HepG2 (cell line): ENCODE measurements around the gene FBXL7. TPM values are rescaled to one million over a fixed set of nuclear protein-coding genes. Genes with fewer than 3 reads are reported as not detected.

Source experiments
- ATAC-seq: fragments of 200-7000 bp; cut with Tn5 transposase; 3 replicates; pipeline ENCODE4 v1.9.1; 2020; ENCODE audit warnings: mild to moderate bottlenecking, moderate library complexity
- BruUV-seq: library from RNA; stranded (reverse); fragments of 400-500 nt; replicated peaks from 2 replicates; lab custom pipeline; 2021; lab: Mats Ljungman, UMichigan
- CTCF ChIA-PET: fragments of 300-600 bp; formaldehyde crosslinking; extraction: SDS; loops from one replicate; lab custom pipeline; 2021; ENCODE audit warnings: low total read pairs, inconsistent platforms, low intra/inter-chr PET ratio; lab: Yijun Ruan, JAX
- POLR2A ChIA-PET: fragments of 350-600 bp; sonication (Branson Sonifier 250); formaldehyde crosslinking; loops from one replicate; lab custom pipeline; 2020; ENCODE audit warnings: antibody characterized with exemption, inconsistent platforms; lab: Yijun Ruan, JAX
- DNase-seq: peaks from one replicate; pipeline ENCODE4 v3.0.0-alpha.2; 2015; ENCODE audit warnings: low spot score
- FAIRE-seq: peaks from 3 replicates; lab custom pipeline; 2011; peaks lifted over from hg19 to GRCh38; lab: Jason Lieb, UNC
- H2AFZ ChIP-seq: one replicate; pipeline ENCODE4 v1.6.1; 2011; ENCODE audit warnings: low read length, inconsistent platforms
- H3K27ac ChIP-seq: fragments of 300-600 bp; 3 replicates; pipeline ENCODE4 v1.8.0; 2011; ENCODE audit warnings: mixed run types, mild to moderate bottlenecking, mixed read lengths, low read length, inconsistent platforms; ENCODE audit not compliant: insufficient read depth; ENCODE audit errors: extremely low read length
- H3K27me3 ChIP-seq, 2 experiments: fragments of 200-600 bp in 1 of 2; 2 replicates in 1 of 2; 3 replicates in 1 of 2; pipeline versions ENCODE4 v1.6.0 to v1.8.0; 2011; ENCODE audit warnings: low read length in 2 of 2, mild to moderate bottlenecking in 2 of 2, moderate library complexity in 2 of 2, inconsistent platforms in 1 of 2; ENCODE audit not compliant: insufficient read depth in 2 of 2, control insufficient read depth in 1 of 2
- H3K36me3 ChIP-seq, 2 experiments: fragments of 200-600 bp in 1 of 2; replicated peaks in 1 of 2; 2 replicates in 1 of 2; 3 replicates in 1 of 2; pipeline versions ENCODE4 v1.5.1 to v1.8.0; 2011; ENCODE audit warnings: low read length in 2 of 2, inconsistent platforms in 1 of 2; ENCODE audit not compliant: insufficient read depth in 2 of 2, control insufficient read depth in 1 of 2
- H3K4me1 ChIP-seq: 2 replicates; pipeline ENCODE4 v1.5.1; 2012; ENCODE audit warnings: low read length, inconsistent platforms; ENCODE audit not compliant: insufficient read depth
- H3K4me2 ChIP-seq: 2 replicates; pipeline ENCODE4 v1.6.0; 2011; ENCODE audit warnings: low read depth, low read length, inconsistent platforms
- H3K4me3 ChIP-seq, 3 experiments: fragments of 200-600 bp in 1 of 3; sonication (generic), shearing (Covaris generic) in 1 of 3; replicated peaks in 1 of 3; 2 replicates each; pipeline ENCODE4 v1.5.1; 2011 to 2016; ENCODE audit warnings: low read length in 3 of 3, inconsistent platforms in 2 of 3, low read depth in 2 of 3, mild to moderate bottlenecking in 2 of 3, control low read depth in 1 of 3, mixed read lengths in 1 of 3; ENCODE audit not compliant: insufficient read depth in 1 of 3
- H3K79me2 ChIP-seq: one replicate; pipeline ENCODE4 v1.6.1; 2011; ENCODE audit warnings: low read length, inconsistent platforms; ENCODE audit not compliant: insufficient read depth
- H3K9ac ChIP-seq: 2 replicates; pipeline ENCODE4 v1.6.0; 2011; ENCODE audit warnings: mild to moderate bottlenecking, low read depth, low read length, inconsistent platforms; ENCODE audit not compliant: insufficient read depth
- H3K9me3 ChIP-seq: 2 replicates; pipeline ENCODE4 v1.5.1; 2012; ENCODE audit warnings: mild to moderate bottlenecking, low read length
- H4K20me1 ChIP-seq: 2 replicates; pipeline ENCODE4 v1.6.0; 2011; ENCODE audit warnings: inconsistent platforms, mild to moderate bottlenecking, low read length, moderate library complexity; ENCODE audit not compliant: insufficient read depth
- HCFC1 ChIP-seq: fragments of 150-350 bp; IDR thresholded peaks from 2 replicates; pipeline ENCODE4 v1.6.1; 2014; ENCODE audit warnings: low read depth, low read length
- ZBTB40 ChIP-seq, 2 experiments: fragments of 450-650 bp in 1 of 2; sonication (generic) in 1 of 2; formaldehyde crosslinking in 1 of 2; IDR thresholded peaks; 2 replicates each; pipeline versions ENCODE4 v1.6.1 to v1.8.0; 2016 to 2022; ENCODE audit warnings: antibody characterized with exemption in 1 of 2, mild to moderate bottlenecking in 1 of 2, missing genetic modification reagents in 1 of 2
- WGBS: methylation state at CpG from one replicate; pipeline ENCODE4 v1.1.6; 2017; ENCODE audit warnings: low lambda C conversion rate; 5-methylcytosine and 5-hydroxymethylcytosine counted together
- in situ Hi-C: cut with HindIII; loops from 2 replicates; pipeline ENCODE4 v1.10.0; 2017; ENCODE audit warnings: low pct_unique_long_range_greater_than_20kb; ENCODE audit not compliant: extremely low pct_ligation_motif_present
- intact Hi-C: fragments of 100-400 bp; cut with micrococcal nuclease; formaldehyde crosslinking; loops from one replicate; pipeline ENCODE4 v1.10.0; 2022; ENCODE audit not compliant: unreplicated experiment
- polyA plus RNA-seq, 8 experiments: library from polyadenylated mRNA; depleted of rRNA in 3 of 8; stranded (reverse) in 7 of 8; unstranded in 1 of 8; fragments of >200 nt; fragmentation: Illumina TruSeq in 4 of 8; extraction: Trizol in 4 of 8; gene quantifications; 2 replicates each; pipeline versions ENCODE4 v1.2.1 to v1.2.3, GENCODE V29; 2011 to 2016; ENCODE audit warnings: low read depth in 4 of 8, missing spikeins in 1 of 8, mixed read lengths in 1 of 8; ENCODE audit not compliant: insufficient read depth in 1 of 8
- total RNA-seq, 5 experiments: library from RNA; depleted of rRNA; stranded (reverse); fragments of >200 nt; fragmentation: Illumina TruSeq; extraction: Trizol; gene quantifications; 2 replicates each; pipeline ENCODE4 v1.2.3, GENCODE V29; 2016; ENCODE audit warnings: low read depth in 1 of 5

The FBXL7 gene
- total and polyA plus RNA-seq, 2 of the 13 experiments (the other 11 are each of a cell fraction or from before 2014, with no cell fraction given) = 0.07 TPM; not detected in 1

GRCh38 chr5:15933259-15934207 lies 433.6 kb downstream of the FBXL7 start:
- ChIA-PET CTCF (no interaction called here), POLR2A (no interaction called here)
- WGBS = 27% methylated on average over 13 of the region's 13 CpGs
- TF ChIP-seq ZBTB40 (IDR thresholded peaks at IDR 0.05) (peak; percentile 61), ZBTB40 (CRISPR knock-in tag; IDR thresholded peaks at IDR 0.05) (no peak), HCFC1 (no peak)
- intact Hi-C loops (no loop called here), in situ Hi-C loops (no loop called here)
- Histone ChIP-seq H3K36me3 (no peaks in the 10 kb centered on the region), H2AFZ (no peak overlapping the region), H3K4me2 (no peak overlapping the region), H3K27ac (no peak overlapping the region), H3K4me1 (no peaks in the 10 kb centered on the region), H3K9ac (no peak overlapping the region), H3K27me3 (no peaks in the 10 kb centered on the region), H3K9me3 (no peaks in the 10 kb centered on the region), H3K4me3 (no peak overlapping the region), H4K20me1 (no peaks in the 10 kb centered on the region), H3K79me2 (no peaks in the 10 kb centered on the region)
- DNase-seq (no peak), ATAC-seq (no peak), FAIRE-seq (no peak)
- no TSS peak for BruUV-seq
